GM12864 (cell line): ENCODE results near the gene OR7C1.

Experiments used
- DNase-seq: peaks from one replicate; pipeline ENCODE4 v3.0.0-alpha.2; 2011; ENCODE audit warnings: low read depth
- H3K4me3 ChIP-seq: 2 replicates; pipeline ENCODE4 v1.5.1; 2011; ENCODE audit warnings: mild to moderate bottlenecking, low read depth, low read length, control low read depth
- CTCF ChIP-seq: IDR thresholded peaks from 2 replicates; pipeline ENCODE4 v1.5.1; 2011; ENCODE audit warnings: low read depth, mild to moderate bottlenecking, moderate library complexity, low read length, control low read depth, inconsistent platforms; ENCODE audit errors: missing control alignments

OR7C1 gene

DNA sequence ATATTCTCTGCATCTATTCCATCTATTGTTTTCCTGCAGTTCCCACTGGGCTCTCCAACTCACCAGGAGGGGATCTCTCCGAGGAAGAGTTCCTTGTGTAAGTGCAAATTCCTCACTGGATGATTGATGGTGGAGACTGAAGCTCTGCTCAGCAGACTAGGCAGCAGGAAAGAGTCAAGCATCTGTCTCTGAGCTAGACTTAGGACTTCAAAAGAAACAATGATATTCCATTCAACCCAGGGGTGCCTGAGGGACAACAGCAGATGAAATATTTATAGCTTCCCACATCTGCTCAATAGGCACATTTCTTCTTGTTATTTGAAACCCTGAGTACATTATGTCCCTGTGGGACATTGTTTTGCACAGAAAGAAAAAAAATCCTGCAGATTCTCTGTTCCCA, at the start of gene OR7C1, which contains the start of gene OR7A5:
OR7C1 (minus strand) TSS at position 175 of the 400 bp plus-strand sequence. CDS start 35,049 bp downstream, outside the sequence.
OR7A5 (minus strand) TSS at position 175 of the 400 bp plus-strand sequence. CDS start 6,944 bp downstream, outside the sequence.
- no peak within 1 kb of the TSS for H3K4me3 ChIP-seq
- TF ChIP-seq CTCF: no peak
- DNase-seq: no peak

DNA sequence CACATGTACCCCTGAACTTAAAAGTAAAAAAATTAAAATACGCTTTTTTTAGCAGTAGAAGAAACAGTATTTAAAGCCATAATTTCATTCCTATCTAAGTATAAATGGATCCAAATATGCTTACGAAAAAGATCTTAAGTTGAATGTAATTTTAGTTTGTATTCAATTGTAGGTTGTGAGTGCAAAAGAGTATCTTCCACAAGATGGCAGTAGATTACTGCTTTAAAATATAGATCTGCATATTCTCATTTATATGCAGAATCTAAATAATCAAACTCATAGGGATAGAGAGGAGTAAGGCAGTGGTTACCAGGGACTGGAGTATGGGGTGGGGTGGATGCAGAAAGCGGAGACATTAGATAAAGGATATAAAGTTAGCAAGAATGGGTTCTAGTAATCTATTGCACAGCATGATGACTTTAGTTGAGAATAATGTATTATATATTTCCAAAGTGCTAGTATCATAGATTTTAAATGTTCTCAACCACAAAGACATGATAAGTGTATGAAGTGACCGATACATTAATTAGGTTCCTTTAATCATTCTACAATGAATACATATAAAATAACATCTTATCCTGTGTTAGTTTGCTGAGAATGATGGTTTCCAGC, 36.7 kb upstream of the OR7C1 start:
- no peak overlapping the region for H3K4me3 ChIP-seq
- TF ChIP-seq CTCF: peak; percentile 35
- DNase-seq: no peak

- H3K4me3 ChIP-seq: no peak overlapping the region
- TF ChIP-seq CTCF: no peak
- DNase-seq: no peak
These were observed 33.5 kb upstream of the OR7C1 start for GRCh38 chr19:14868497-14868896.

DNA sequence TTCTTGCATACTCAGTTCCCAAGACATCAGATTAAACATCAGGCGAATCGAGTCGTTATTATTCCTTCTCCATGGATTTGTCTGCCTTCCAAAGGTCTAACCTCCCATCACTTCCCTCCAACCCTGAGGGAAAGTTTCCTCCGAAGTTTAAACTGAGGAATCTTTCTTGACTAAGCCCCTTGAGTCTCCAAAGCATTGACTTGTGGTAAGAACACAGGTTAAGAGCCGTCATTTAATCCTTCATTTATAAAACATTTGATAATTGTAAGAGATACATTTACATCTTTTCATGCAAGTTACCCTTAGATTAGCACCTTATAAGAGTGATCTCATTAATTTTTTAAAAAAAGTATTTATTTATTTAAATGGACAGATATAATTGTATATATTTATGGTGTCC, 13.8 kb upstream of the OR7C1 start, which contains the start of gene OR7A10:
OR7A10 (minus strand) TSS at position 101 of the 400 bp plus-strand sequence. CDS start 7,045 bp downstream, outside the sequence.
- DNase-seq: no peak
- no peak within 1 kb of the TSS for H3K4me3 ChIP-seq
- no peak for TF ChIP-seq CTCF

DNA sequence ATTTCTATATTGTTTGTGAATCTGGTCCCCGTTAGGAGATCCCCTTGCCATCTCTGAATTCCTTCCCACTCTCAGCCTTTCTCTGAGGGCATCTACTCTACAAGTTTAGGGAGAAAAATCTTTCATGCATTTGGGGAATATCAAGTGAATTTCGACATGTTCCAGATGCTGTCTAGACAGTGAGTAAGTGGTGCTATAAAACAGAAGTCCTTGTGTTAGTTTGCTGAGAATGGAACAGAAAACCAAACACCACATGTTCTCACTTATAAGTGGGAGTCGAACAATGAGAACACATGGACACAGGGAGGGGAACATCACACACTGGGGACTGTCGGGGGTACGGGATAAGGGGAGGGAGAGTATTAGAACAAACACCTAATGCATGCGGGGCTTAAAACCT, 8.6 kb upstream of the OR7C1 start:
- no peak for DNase-seq
- TF ChIP-seq CTCF: no peak
- H3K4me3 ChIP-seq: no peak overlapping the region

- H3K4me3 ChIP-seq: no peak overlapping the region
- no peak for TF ChIP-seq CTCF
These were observed 8.2 kb upstream of the OR7C1 start for GRCh38 chr19:14843169-14843568.

GRCh38 chr19:14840206-14840605, 5.2 kb upstream of the OR7C1 start:
- no peak for TF ChIP-seq CTCF
- no peak for DNase-seq
- H3K4me3 ChIP-seq: no peak overlapping the region

More at GRCh38 chr19:14843169-14843568, 8.2 kb upstream of the OR7C1 start:
- no peak for DNase-seq
